K562 (cell line): Measurements from ENCODE around the gene SEC23IP. TPM values are rescaled to one million over a fixed set of nuclear protein-coding genes. Genes with fewer than 3 reads are reported as not detected.

Experiments
- BRD9 ChIP-seq: fragments of 450-650 bp; IDR thresholded peaks from 2 replicates; pipeline ENCODE4 v1.6.1; 2018; ENCODE audit warnings: low read depth; ENCODE audit not compliant: partially characterized antibody
- DNMT1 ChIP-seq: fragments of 450-650 bp; IDR thresholded peaks from 2 replicates; pipeline ENCODE4 v1.6.1; 2016; ENCODE audit warnings: antibody characterized with exemption, mild to moderate bottlenecking
- EWSR1 ChIP-seq: fragments of 450-650 bp; IDR thresholded peaks from 2 replicates; pipeline ENCODE4 v1.6.1; 2018; ENCODE audit warnings: borderline replicate concordance, mild to moderate bottlenecking, low read depth, moderate library complexity; ENCODE audit not compliant: partially characterized antibody
- ILK ChIP-seq: fragments of 450-650 bp; IDR thresholded peaks from 2 replicates; pipeline ENCODE4 v1.6.1; 2016; ENCODE audit warnings: missing genetic modification characterization, low read depth, mild to moderate bottlenecking, missing compliant biosample characterization, moderate library complexity, borderline replicate concordance
- KLF10 ChIP-seq: fragments of 250-450 bp; sonication (Bioruptor Pico); IDR thresholded peaks from 2 replicates; pipeline ENCODE4 v1.6.1; 2021; ENCODE audit warnings: matching md5 sums
- NR1H2 ChIP-seq: sonication (generic); formaldehyde crosslinking; IDR thresholded peaks from 2 replicates; pipeline ENCODE4 v1.4.0; 2020; ENCODE audit warnings: mild to moderate bottlenecking, missing genetic modification reagents
- POLR2B ChIP-seq: fragments of 450-650 bp; IDR thresholded peaks from 2 replicates; pipeline ENCODE4 v1.6.1; 2018; ENCODE audit warnings: low read depth; ENCODE audit not compliant: partially characterized antibody
- POLR3A ChIP-seq: IDR thresholded peaks from 2 replicates; pipeline ENCODE4 v1.6.1; 2011; ENCODE audit warnings: borderline replicate concordance, mild to moderate bottlenecking, moderate library complexity; ENCODE audit not compliant: insufficient read length, insufficient read depth; ENCODE audit errors: extremely low read depth
- PRPF4 ChIP-seq: fragments of 200-400 bp; formaldehyde crosslinking; IDR thresholded peaks from one replicate; pipeline ENCODE4 v1.6.1; 2017; ENCODE audit warnings: low read length, low read depth, mild to moderate bottlenecking; ENCODE audit not compliant: insufficient read depth, poor library complexity, severe bottlenecking
- SAFB ChIP-seq: fragments of 200-400 bp; formaldehyde crosslinking; IDR thresholded peaks from 2 replicates; pipeline ENCODE4 v1.6.1; 2017; ENCODE audit warnings: low read depth, low read length, borderline replicate concordance
- SMARCA5 ChIP-seq: fragments of 450-650 bp; IDR thresholded peaks from 2 replicates; pipeline ENCODE4 v1.6.1; 2016
- TAF1 ChIP-seq: IDR thresholded peaks from 2 replicates; pipeline ENCODE4 v1.6.1; 2011; ENCODE audit warnings: mild to moderate bottlenecking, low read length, moderate library complexity; ENCODE audit not compliant: insufficient read depth, control insufficient read depth, severe bottlenecking; ENCODE audit errors: extremely low read depth
- ZKSCAN3 ChIP-seq: fragments of 250-450 bp; sonication (Bioruptor Pico); IDR thresholded peaks from 2 replicates; pipeline ENCODE4 v1.4.0; 2020
- ZNF518B ChIP-seq: fragments of 250-450 bp; sonication (Bioruptor Pico); IDR thresholded peaks from 2 replicates; pipeline ENCODE4 v1.5.0; 2021; ENCODE audit warnings: mild to moderate bottlenecking, moderate library complexity
- ZNF586 ChIP-seq: fragments of 450-650 bp; formaldehyde crosslinking; conservative IDR thresholded peaks from 2 replicates; pipeline ENCODE4 v1.4.0; 2020; ENCODE audit warnings: mild to moderate bottlenecking, moderate library complexity
- polyA plus RNA-seq, 8 experiments: library from polyadenylated mRNA; depleted of rRNA in 4 of 8; stranded (reverse) in 5 of 8; unstranded in 3 of 8; fragments of >200 nt; fragmentation: Nextera tagmentation in 2 of 8; fragmentation: Illumina TruSeq in 1 of 8; extraction: Ambion mirVana in 2 of 8; extraction: Trizol in 1 of 8; gene quantifications; 2 replicates each; pipeline versions ENCODE4 v1.2.1 to v1.2.3, GENCODE V29; 2011 to 2014; ENCODE audit warnings: inconsistent platforms in 1 of 8, missing spikeins in 1 of 8
- total RNA-seq, 7 experiments: library from RNA; depleted of rRNA in 6 of 7; stranded (reverse); fragments of >200 nt in 6 of 7; fragmentation: Illumina TruSeq in 2 of 7; extraction: Trizol in 2 of 7; gene quantifications; 2 replicates each; pipeline versions ENCODE4 v1.2.1 to v1.2.3, GENCODE V29; 2011 to 2021; ENCODE audit warnings: low replicate concordance in 1 of 7
- TF ChIP-seq, protein P1 (sequence below): sonication (generic); formaldehyde crosslinking; IDR thresholded peaks from 2 replicates; pipeline ENCODE4 v1.8.0; 2023; ENCODE audit warnings: mild to moderate bottlenecking, missing genetic modification reagents
- TF ChIP-seq, protein P2 (sequence below): fragments of 250-450 bp; sonication (Bioruptor Pico); IDR thresholded peaks from 2 replicates; pipeline ENCODE4 v1.8.0; 2021; ENCODE audit warnings: moderate library complexity, mild to moderate bottlenecking, inconsistent platforms

The SEC23IP gene
- total and polyA plus RNA-seq, 9 of the 15 experiments (the other 6 are each of a cell fraction or from before 2014, with no cell fraction given) = 15.8 to 38.4 (median 22.5) TPM

- TF ChIP-seq ILK (tag) = no peak
- no peak for TF ChIP-seq KLF10
- TF ChIP-seq SAFB = no peak
- no peak for TF ChIP-seq DNMT1
- TF ChIP-seq BRD9 = no peak
- TF ChIP-seq ZKSCAN3 (CRISPR knock-in tag) = no peak
- TF ChIP-seq SMARCA5 = no peak
- no peak for TF ChIP-seq NR1H2 (CRISPR knock-in tag)
- no peak for TF ChIP-seq PRPF4
- no peak for TF ChIP-seq ZNF586 (CRISPR knock-in tag)
- no peak for TF ChIP-seq EWSR1
- TF ChIP-seq, protein P1, sequence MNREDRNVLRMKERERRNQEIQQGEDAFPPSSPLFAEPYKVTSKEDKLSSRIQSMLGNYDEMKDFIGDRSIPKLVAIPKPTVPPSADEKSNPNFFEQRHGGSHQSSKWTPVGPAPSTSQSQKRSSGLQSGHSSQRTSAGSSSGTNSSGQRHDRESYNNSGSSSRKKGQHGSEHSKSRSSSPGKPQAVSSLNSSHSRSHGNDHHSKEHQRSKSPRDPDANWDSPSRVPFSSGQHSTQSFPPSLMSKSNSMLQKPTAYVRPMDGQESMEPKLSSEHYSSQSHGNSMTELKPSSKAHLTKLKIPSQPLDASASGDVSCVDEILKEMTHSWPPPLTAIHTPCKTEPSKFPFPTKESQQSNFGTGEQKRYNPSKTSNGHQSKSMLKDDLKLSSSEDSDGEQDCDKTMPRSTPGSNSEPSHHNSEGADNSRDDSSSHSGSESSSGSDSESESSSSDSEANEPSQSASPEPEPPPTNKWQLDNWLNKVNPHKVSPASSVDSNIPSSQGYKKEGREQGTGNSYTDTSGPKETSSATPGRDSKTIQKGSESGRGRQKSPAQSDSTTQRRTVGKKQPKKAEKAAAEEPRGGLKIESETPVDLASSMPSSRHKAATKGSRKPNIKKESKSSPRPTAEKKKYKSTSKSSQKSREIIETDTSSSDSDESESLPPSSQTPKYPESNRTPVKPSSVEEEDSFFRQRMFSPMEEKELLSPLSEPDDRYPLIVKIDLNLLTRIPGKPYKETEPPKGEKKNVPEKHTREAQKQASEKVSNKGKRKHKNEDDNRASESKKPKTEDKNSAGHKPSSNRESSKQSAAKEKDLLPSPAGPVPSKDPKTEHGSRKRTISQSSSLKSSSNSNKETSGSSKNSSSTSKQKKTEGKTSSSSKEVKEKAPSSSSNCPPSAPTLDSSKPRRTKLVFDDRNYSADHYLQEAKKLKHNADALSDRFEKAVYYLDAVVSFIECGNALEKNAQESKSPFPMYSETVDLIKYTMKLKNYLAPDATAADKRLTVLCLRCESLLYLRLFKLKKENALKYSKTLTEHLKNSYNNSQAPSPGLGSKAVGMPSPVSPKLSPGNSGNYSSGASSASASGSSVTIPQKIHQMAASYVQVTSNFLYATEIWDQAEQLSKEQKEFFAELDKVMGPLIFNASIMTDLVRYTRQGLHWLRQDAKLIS (CRISPR knock-in tag) = peak; percentile 88
- TF ChIP-seq POLR2B = peak; percentile 77
- no peak for TF ChIP-seq ZNF518B (CRISPR knock-in tag)
- TF ChIP-seq POLR3A = no peak
- TF ChIP-seq, protein P2, sequence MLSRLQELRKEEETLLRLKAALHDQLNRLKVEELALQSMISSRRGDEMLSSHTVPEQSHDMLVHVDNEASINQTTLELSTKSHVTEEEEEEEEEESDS (CRISPR knock-in tag) = no peak
- peak; percentile 29 for TF ChIP-seq TAF1
Measured at GRCh38 chr10:119892188-119893065, at the start of gene SEC23IP (continued).
